GM19099 (cell line): Measurements from ENCODE around the gene FREM1.

Source experiments
- POLR2A ChIP-seq: IDR thresholded peaks from 3 replicates; pipeline ENCODE4 v1.6.1; 2011; ENCODE audit warnings: low read depth; ENCODE audit not compliant: insufficient read length; ENCODE audit errors: extremely low read depth

Gene FREM1

DNA sequence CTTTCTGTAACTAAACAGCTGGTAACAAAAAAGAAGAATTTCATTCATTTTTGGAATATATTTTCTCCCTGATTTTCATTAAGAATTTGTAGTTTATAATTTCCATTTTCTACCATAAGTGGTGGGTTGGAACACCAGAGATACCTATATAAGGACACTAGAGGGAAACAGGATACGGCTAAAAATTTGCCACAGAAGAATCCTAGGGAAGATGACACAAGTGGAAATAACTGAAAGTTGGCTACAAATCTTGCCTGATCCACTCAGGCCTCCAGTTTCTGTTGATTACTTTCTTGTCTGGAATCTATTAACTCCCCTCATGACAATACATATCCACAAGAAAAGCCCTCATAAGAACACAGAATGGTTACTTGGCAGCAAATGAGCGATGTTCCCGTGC lies 46.8 kb downstream of the FREM1 start:
- no peak for TF ChIP-seq POLR2A

DNA sequence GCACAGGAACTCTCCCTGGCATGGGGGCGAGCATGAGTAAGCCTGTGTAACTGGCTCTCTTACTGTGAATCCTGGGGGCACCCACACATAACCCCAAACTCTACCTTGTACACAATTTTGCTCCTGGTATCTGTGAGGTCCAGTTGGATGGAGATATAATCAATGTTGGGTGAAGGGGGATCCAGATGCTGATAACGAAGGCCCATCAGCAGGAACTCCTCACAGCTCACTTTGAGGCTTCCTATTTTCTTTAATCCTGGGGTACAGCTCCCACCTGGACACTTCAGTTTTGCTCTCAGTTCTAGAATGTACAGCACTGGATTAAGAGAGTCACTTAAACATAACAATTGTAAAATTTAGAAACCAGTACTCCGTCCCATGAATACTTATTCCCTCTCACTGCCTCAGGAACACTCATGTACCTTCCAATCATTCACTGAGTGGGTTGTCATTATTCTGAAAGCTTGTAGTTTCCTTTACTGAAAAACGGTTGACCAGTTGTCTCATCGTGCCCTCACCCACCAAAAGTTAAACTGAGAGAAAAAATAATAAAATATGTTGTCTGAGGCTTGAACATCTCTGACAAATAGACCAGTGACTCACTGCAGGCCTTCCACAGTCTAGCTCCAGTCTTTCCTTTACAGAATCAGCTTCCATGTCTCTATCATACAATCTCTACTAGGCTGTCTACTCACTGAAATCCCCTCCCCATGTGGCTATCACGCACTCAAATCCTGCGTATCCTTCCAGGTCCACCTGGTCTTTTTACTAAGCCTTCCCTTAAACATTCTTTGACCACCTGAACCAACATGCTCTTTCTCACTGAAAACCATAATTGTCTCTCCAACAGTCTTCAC lies 52.6 kb downstream of the FREM1 start:
- no peak for TF ChIP-seq POLR2A

DNA sequence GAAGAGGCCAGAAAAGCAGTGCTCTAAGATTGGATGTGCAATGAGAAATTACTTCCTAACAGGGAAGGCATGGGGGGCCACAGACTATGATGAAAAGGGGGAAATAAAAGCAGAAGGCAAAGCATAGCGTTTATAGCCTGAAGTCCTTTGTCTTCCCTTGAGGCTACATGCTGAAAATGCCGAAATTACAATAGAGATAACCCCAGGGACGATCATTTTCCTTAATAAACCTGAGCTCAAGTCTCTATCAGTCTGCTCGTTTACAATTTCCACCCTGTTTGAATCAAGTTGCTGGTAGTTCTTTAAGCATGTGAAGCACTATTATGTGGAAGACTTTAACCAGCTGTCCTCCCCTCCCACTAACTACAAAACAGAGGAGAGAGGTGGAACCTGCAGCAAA lies 60.4 kb downstream of the FREM1 start:
- TF ChIP-seq POLR2A: no peak

DNA sequence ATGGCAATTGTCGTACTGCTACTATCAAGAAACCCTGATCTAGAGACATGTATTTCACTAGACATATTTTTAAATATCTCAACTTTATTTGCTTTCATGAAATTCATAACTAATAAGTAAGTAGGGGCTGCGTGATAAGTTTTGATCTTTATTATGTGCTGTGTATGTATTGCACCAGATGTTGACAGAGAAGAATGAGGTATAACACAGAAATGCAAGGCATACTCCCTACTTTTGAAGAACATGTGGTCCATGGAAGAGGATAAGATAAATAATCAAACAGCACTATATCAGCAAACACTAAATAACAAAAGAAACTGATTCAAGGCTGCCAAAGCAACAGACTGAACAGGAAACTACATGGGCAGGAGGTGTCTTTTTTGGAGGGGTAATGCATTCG lies 60.9 kb downstream of the FREM1 start:
- no peak for TF ChIP-seq POLR2A

DNA sequence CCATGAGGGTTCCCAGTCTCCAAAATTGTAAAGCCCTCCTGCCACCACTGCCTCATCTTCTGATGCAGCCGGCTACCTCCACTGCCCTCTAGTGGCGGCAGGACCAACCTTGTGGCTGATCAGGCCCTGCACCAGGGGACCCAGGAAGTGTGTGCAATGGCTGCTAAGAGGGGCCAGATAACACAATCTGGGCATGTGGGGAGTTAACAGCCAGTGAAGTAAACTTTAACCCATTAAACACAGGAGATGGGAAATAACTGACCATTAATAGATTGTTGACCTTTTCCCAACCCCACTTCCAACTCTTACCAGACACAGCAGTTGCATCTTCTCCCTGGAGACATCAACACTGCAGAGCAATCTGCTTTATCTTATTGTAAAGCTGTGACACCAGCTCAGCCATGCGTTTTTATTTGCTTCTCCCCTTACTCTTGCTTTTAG lies 63.3 kb downstream of the FREM1 start:
- TF ChIP-seq POLR2A: no peak

DNA sequence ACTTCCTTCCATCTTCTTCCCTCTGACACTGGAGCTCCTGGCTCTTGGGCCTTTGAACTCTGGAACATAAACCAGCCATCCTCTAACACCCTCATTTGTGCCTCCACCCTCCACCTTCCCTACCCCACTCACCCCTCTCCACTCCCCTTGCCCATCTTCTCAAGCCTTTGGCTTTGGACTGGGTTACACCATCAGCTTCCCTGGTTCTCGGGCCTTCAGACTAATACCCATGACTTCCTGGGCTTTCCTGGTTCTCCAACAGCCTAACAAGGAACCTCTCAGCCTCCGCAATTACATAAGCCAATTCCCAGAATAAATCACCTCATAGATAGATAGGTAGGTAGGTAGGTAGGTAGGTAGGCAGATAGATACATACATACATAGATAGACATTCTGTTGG lies 67.1 kb downstream of the FREM1 start:
- no peak for TF ChIP-seq POLR2A

DNA sequence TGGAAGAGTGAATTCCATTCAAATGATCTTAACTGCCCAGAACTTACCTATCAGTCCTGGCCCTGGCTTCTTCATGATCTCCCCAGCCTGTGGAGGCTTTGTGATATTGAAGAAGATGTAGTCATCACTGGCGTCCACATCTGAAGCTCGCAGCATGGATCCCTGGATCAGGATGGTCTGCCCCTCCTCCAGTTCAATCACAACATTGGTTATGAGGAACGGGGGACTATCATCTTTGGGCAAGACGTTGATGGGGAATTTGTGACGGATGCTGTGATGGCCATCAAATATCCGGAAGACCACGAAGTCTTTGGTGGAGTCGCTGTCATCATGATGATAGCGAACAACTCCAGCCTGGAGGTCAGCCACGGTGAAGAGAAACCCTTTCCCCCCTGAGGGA lies 68.0 kb downstream of the FREM1 start:
- TF ChIP-seq POLR2A: no peak

DNA sequence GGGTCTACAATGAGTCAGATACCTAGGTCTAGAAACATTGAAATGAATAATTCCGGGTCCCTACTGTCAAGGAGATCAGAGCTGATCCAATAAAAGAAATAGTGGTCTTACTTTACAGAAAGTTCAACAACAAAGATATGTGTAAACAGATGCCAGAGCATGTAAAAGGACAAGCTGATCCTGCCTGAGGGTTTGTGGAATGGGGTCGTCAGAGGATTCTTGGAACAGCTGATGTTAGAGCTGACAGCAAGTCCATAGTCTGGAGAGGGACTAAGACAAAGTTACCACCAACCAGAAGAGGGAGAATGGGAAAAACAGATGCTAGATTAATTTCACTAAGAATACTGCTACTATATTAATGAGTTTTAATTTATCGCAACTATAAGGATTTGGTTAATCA lies 71.5 kb downstream of the FREM1 start:
- no peak for TF ChIP-seq POLR2A

DNA sequence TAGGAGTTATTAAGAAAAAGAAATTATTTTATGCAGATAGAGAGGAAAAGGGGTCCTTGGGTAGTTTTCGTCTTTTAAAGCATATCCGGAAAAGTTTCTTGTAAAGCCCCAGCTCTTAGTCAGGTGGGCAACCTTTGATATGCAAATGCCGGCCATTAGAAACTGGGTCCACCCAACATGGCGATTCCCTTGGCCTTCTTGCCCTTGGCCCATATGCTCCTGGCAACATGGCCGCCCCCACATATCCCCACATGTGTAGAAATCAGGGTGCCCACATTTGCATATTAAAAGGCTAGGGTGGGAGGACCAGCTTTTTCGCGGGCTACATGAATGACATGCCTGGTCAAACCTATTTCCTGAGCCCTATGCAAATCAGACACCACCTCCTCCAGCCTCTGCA lies 73.3 kb downstream of the FREM1 start:
- no peak for TF ChIP-seq POLR2A

DNA sequence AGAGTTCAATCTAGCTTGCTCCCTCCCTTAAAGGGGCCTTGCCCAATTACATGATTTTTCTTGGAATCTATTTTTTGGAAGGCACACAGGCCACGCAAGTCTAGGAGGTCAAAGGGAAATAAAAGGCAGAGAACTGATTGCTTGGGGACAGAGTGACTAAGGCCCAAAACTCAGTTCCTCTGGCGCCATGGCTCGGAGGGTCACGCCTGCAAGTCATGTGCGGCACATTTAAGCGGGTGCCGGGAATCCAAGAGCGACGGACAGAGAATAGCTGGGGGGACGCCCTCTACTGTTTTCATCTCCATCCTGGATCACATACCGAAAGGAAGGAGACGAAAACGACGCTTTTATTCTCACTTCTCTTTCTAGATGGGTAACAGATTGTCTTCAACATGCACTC lies 78.6 kb downstream of the FREM1 start:
- TF ChIP-seq POLR2A: no peak

DNA sequence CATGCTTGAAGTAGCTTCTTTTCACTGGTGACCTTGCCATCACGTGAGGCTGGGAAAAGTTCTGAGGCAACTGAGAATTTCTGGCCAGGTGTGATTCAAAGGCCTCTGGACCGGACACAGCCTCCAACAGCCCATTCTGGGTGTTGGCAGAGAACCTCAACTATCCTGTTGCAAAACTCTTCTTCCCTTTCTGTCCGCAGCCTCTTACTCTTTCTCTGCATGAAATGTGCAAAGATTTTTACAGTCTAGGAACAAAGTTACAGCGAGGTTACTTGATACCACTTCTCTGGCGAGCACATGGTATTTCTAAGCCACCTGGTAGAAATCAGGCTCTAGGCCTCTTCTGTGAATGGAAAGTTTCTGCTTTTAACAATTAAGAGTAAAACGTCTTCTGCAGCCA lies 79.2 kb downstream of the FREM1 start:
- TF ChIP-seq POLR2A: no peak

DNA sequence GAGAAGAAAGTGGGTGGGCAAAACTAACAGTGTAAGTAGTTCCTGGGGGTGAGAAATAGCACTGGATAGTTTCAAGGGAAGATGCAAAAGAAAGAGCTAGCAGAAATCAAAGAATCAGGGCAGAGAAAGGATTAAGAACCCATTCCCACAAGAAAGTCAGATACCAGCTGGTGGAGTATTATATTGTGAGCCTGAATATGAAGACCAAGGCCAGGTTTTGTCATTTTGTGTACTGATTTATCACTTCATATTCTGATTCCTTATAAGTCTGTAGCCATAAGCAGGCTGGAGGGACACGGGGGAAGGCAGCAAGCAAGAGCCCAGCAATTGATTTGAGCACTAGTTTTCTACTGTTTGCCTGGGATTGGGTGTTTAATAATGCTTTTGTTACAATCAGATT lies 80.2 kb downstream of the FREM1 start:
- no peak for TF ChIP-seq POLR2A

DNA sequence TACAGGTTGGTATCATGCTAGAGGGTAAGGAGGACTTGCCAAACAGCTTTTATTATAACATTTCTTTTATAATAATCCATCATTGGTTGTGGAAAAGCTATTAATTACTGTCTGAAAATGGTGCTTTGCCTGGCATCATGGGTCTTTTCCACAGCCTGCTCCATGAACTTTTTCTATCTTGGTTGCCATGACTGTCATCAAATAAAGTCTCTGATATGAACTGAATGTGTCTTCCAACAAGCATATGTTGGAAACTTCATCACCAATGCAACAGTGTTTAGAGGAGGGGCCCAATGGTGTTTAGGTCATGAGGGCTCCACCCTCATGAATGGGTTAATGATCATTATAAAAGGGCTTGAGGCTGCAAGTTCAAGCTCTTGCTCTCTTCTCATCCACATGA lies 81.0 kb downstream of the FREM1 start:
- no peak for TF ChIP-seq POLR2A

DNA sequence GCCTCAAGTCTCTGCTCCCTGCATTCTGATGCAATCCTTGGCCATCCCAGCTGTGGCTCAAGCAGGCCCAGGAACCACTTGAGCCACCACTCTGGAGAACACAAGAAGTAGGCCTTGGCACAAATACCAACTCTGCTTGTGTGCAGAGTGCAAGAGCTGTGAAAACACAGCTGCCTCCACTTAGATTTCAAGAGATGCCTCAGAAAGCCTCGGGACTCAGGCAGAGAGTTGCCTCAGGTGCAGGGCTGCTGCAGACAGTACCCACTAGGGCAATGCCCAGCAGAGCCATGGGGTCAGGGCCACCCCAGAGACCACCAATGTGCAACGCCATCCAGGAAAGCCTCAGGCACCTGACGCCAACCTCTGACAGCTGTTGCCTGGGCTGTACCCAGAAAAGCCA lies 82.4 kb downstream of the FREM1 start:
- TF ChIP-seq POLR2A: no peak

DNA sequence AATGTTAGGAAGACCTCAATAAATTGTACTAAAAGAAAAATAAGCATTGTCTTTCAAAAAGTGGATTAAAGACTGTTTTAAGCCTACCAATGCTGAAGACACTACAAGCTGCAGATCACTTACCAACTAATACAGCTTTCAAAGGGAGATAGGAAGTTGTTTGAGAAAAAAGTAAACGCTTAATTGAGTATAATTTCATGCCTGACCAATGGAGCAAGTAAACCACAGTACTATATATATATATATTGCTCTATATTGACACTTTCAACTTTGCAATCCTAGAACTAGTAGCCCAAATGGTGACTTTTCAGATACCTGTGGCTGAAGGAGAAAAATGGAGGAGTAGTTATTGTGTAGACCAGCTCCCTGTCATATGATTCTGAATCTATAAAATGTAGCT lies 85.7 kb downstream of the FREM1 start:
- TF ChIP-seq POLR2A: no peak

DNA sequence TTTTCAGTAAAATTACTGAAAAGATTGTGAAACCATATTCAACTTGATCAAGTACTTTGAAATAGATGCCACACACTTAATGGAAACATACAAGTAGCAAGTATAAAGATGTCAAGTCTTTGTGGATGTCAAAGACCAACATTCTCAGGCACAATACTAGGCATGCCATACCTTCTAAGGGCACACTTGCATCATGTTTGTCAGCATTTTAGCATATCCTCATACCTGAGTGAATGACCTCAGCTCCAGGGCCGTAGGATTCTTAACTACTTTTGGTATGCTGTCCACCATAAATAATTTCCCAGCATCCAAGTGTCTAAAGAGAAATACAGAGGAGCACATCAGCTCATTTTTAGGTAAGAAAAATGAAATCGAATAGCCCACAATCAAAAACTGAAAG lies 86.4 kb downstream of the FREM1 start:
- no peak for TF ChIP-seq POLR2A

DNA sequence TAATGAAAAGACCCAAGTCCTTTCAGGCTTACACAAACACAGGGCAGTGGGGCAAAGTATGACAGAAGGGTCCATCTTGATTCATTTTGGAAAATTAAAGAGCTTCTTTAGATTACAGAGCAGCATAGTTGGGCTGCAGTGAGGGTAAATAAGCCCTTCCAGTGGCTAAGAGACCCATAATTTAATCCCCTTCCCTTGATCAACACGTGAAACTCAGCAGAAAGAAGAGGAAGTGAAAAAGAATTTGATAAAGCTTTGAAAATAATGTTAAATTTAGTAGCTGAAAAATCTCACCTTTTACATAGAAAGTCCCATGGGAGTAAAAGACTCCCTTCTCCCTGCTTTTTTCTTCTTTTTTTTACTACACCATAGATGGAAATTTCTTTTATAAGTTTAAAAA lies 87.6 kb downstream of the FREM1 start:
- TF ChIP-seq POLR2A: no peak
